GM21447 (cell line): ENCODE results near the gene WBP2.
"Not testable (repeated sequence)": the region's sequence is repeated elsewhere in the genome, so short reads cannot be mapped to it uniquely, and the experiment has no call there.

Source experiments
- ATAC-seq: cut with Tn5 transposase; IDR thresholded peaks from one replicate; pipeline ENCODE4 v1.9.1; 2021; ENCODE audit not compliant: unreplicated experiment

Gene WBP2

DNA sequence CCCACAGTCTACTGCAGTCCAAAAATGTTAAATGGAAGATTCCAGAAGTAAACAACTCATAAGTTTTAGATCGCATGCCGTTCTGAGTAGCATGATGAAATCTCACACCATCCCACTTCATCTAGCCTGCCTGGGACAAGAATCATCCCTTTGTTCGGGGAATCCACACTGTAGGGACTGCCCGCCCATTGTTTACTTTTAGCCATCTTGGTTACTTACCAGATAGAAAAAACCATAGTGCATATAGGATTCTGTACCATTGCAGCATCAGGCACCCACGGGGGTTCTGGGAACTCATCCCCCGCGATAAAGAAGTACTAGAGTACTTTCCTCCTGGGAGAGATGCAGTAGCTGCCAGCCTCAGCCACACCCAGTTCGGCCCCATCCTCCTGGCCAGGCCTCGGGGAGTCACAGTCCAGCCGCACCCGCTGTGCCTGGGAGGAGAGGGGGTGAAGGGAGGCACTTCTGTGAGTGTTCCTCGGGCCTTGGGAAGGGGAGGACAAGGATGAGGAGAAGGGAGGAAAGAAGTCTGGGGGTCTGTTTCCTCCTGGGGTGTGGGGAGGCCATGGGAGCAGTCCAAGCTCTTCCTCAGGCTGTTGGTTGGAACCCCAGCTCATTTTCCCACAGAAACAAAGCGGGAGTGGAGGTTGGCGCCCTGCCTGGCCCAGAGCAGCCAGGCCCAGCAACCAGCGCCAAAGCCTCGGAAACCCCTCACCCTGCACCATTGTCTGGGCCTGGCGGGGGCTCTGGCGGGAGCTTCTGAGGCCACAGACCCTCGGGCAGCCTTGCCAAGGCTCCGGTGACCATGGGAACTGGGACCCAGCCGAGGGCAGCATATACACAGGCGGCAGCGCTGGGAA lies 14.4 kb upstream of the WBP2 start:
- ATAC-seq: no peak

DNA sequence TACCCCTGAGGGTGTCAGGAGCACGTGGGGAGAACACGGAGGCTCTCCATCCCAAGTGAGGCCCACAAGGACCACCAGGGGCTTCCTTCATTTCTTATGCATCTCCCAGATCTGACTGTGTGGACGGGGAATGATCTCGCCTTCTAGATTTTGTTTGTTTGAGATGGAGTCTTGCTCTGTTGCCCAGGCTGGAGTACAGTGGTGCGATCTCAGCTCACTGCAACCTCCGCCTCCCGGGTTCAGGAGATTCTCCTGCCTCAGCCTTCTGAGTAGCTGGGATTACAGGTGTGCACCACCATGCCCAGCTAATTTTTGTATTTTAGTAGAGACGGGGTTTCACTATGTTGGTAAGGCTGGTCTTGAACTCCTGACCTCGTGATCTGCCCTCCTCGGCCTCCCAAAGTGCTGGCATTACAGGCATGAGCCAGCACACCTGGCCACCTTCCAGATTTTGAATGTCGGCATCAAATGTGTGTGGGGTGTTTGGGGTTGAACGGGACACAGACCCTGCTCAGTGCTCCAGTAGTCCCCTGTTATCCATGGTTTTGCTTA lies 13.7 kb upstream of the WBP2 start:
- not testable (repeated sequence) for ATAC-seq

DNA sequence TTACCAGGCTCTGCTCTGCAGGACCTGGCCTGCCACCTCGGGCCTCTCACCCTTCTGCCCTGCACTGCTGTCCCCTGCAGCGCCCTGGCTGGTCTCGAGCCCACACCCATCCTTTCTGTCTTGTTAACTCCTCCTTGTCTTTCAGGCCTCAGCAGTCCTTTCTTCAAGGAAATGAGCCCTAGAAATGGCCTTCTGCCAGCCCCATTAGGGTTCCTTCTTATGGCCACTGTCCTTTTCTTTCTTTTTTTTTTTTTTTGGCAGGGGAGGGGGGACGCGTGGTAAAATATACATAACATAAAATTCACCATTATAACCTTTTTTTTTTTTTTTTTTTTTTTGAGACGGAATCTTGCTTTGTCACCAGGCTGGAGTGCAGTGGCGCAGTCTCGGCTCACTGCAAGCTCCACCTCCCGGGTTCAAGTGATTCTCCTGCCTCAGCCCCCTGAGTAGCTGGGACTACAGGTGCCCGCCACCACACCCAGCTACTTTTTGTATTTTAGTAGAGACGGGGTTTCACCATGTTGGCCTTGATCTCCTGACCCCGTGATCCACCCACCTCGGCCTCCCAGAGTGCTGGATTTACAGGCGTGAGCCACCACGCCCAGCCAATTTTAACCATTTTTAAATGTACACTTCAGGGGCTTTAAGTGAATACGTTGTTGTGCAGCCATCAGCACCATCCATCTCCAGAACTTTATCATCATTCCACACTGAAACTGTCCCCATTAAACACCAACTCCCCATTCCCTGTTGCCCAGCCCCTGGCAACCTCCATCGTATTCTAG lies 10.5 kb upstream of the WBP2 start:
- not testable (repeated sequence) for ATAC-seq

DNA sequence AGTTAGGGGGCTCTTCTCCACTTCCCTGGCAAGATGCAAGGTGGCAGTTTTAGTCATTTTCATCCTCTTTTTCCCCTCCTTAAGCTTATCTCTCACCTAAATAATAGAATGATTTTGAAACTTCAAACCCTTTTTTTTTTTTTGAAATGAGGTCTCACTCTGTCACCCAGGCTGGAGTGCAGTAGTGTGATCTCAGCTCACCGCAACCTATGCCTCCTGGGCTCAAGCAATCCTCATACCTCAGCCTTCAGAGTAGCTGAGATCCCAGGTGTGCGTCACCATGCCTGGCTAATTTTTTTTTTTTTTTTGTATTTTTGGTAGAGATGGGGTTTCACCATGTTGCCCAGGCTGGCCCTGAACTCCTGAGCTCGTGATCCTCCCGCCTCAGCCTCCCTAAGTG lies 9.8 kb upstream of the WBP2 start:
- ATAC-seq: not testable (repeated sequence)

DNA sequence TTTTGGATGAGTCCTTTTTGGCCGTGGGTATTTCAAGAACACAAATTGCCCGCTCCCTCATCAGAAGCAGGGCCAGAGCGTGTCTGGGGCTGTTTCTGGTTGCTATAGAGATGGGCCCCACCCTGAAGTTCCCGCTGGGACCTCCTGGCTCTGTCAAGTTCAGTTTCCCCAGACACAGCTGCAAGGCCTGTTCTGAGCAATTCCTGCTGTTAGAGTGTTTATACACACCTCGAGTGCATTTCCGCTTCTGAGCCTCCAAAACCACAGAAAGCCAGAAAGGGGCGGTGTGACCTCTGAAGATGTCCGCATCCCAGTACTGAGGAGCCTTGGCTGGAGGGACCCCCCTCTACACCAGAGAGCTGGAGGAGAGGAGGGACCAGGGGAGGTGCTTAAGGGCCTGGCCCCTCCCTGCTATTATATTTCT lies 9.3 kb upstream of the WBP2 start:
- peak; percentile 93 for ATAC-seq

DNA sequence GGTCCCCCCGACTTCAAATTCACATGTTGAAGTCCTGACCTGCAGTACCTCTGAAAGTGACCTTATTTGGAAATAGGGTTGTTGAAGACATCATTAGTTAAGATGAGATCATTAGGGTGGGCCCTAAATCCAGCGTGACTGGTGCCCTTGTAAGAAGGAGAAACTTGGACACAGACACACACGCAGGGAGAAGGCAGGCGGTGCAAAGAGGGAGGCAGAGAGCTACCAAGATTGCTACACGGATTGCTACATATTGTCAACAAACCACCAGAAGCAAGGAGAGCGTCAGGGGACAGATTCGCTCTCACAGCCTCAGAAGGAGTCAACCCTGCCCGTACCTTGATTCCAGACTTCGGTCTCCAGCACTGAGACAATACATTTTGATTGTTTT lies 6.8 kb upstream of the WBP2 start:
- no peak for ATAC-seq

DNA sequence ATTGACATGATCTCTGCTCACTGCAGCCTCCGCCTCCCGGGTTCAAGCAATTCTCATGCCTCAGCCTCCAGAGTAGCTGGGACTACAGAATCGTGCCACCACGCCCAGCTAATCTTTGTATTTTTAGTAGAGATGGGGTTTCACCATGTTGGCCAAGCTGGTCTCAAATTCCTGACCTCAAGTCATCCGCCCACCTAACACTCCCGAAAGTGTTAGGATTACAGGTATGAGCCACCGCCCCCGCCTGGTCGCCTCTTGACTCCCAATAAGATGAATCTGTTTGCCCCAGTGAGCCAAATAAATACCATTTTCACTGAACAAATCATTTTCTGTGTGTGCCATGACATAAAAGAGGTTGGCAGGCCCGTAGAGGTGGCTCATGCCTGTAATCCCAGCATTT lies 4.2 kb upstream of the WBP2 start:
- not testable (repeated sequence) for ATAC-seq

DNA sequence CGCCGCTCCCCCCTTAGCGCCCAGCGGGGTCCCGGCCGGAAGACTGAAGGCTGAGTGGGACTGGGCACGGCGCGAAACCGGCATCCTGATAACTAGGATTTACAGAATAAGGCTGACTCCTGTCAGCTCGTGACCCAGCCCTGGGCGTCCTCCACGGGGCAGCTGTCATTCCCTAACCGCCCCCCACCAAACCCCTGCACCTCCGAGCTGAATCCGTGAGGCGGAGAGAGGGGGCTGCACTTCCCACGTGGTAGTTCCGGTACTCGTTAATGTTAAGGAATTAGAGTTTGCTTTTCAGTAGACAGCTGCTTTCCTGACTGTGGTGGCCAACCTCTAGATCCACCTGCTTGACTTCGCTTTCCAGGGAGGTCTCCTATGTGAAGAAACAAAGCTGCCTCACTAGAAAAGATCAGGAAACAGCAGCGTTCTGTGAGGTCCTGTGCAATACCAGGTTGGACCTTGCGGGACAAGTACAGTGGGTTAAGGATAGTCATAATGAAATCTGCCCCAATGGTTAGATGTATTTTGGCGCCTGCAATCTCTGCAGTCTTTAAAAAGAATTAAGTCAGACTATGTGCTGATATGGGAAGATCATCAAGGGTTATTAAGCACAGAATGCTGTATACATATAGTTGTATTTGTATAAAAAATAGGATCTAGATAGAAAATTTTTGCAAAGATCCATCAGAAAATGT lies 1.1 kb upstream of the WBP2 start:
- no peak for ATAC-seq

DNA sequence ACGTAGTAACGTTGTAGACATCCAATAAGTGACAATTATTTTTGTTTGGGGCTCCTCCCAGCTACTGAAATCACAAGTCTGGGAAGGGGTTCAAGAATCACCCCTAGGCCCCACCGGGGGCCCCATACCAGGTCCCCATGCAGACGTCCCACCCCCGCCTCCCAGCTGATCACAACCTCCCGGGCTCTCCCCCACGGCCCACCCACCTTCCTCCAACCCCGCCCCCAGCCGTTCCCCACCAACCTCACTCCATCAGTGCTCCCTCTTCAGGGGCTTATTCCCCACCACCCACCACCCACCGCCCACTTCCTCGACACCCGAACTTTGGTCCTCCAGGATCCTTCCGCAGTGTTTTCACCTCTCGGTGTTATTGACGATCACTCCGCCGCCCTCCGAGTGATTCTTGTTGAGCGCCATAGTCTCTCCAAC lies 240 bp downstream of the WBP2 start:
- no peak for ATAC-seq

DNA sequence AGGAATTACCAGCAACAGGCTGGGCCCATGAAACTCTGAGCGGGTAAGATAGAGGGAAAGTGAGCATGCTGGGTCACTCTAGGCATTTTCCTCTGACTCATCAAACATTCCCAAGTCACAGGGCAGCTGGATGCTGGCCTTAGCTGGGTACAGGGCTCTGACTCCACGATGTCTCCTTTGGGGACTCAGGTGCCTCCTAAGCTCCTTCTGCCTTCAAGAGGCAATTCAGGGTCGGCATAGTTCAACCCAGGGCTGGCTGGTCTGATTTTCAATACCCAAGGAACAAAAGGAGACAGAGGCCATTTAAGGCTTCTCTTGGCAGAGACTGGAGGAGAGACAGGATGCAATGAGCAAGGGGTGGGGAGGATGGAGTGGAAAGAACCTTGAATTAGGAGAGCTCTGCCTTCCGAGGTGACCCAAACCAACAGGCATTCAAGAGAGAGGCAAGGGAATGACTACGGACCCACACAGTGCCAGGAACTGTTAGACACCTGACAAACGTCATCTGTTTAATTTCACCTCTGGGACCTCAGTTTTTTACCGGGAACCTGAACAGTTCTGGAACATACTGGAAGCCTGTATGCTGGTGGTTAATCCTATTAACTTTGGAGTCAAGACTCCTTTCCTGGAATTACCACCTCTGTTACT lies 910 bp downstream of the WBP2 start:
- no peak for ATAC-seq

DNA sequence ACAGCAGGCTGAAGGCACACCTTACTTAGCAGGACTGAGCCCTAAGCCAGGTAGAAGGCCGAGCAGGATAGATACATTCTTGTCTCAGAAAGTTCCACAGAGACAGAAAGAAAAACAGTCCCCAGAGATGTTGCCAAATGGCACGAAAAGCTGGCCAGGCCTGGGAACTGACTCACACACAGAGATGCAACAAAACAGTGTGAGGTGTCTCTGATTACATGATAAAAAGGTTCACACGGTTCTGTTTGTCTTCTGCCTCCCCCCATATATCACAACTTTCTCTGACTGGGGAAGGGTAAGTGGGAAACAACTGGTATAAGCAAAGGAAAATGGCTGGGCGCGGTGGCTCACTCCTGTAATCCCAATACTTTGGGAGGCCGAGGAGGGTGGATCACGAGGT lies 1.7 kb downstream of the WBP2 start:
- no peak for ATAC-seq

DNA sequence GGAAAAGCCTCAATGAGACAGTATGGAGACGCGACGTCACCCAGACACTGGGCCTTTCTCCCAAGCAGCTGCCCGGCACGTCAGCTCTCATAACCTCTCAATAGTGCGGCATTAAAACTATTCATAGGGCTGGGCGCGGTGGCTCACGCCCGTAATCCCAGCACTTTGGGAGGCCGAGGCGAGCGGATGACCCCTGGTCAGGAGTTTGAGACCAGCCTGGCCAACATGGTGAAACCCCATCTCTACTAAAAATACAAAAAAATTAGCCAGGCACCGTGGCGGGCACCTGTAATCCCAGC lies 3.5 kb downstream of the WBP2 start:
- ATAC-seq: not testable (repeated sequence)

DNA sequence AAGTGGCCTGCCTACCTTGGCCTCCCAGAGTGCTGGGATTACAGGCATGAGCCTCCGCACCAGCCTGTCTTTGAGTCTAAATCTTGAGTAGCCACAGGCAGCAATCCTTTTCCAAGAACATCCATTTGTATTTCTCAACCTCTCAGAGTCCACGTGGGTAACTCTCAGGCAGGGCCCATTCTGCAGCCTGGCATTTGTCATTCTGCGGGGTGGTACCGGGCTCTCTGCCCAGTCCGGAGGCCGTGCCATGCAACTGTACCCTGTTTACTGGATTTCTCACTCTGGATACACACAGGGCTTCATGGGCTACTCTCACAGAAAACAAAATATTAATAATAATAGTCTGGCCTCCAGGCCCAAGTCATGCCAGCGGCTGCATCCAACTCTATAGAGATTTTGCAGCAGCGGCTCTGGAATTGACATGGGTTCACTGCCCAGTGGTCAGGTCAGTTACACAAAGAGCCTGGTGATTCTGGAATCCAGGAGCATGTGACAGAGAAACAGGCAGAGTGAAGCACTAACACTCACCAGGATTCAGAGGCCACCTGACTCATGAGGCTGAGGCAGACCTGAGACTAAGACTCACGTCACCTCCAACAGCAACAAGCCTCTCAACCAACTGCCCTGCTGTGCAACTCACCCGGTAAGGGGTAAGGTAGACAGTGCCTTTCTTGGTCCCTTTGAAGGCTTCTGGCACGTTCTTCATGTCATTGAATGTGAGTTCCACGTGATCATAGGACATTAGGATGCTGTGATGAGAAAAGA lies 4.0 kb downstream of the WBP2 start:
- ATAC-seq: no peak

DNA sequence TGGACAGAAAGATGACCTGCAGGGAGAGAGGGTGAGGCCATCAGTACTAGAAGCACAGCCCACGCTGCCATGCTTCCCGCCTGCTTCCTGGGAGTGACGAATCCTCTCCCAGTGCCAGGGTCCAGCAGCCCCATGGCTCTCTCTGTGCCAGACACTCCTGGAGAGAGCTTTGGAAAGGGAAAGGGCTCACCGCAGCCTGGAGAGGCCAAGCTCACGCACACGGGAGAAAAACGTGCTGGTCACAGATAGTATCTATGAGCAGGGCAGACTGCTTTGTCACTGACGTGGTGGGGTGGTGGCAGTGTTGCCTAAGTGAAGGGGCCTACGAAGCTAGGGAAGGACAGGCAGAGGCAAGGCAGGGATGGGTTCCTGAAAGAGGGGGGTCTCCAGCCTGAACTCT lies 5.4 kb downstream of the WBP2 start:
- no peak for ATAC-seq

DNA sequence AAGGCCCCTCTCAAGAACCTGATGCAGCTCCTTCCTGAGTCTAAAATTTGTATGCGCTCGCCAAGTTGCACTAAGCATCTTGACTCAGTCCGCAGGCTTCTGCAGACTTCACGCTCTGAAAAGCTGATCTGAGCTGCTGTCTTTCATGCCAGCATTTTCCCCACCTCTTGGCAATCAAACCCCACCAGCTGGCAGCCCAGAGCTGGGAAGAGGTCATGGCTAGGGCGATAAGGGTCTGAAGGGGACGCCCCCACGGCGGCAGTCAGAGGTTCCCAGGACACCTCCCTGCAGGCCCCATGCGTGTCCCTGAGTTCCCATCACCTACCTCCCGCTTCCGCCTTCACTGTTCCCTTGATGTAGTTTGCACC lies 5.9 kb downstream of the WBP2 start:
- ATAC-seq: no peak

DNA sequence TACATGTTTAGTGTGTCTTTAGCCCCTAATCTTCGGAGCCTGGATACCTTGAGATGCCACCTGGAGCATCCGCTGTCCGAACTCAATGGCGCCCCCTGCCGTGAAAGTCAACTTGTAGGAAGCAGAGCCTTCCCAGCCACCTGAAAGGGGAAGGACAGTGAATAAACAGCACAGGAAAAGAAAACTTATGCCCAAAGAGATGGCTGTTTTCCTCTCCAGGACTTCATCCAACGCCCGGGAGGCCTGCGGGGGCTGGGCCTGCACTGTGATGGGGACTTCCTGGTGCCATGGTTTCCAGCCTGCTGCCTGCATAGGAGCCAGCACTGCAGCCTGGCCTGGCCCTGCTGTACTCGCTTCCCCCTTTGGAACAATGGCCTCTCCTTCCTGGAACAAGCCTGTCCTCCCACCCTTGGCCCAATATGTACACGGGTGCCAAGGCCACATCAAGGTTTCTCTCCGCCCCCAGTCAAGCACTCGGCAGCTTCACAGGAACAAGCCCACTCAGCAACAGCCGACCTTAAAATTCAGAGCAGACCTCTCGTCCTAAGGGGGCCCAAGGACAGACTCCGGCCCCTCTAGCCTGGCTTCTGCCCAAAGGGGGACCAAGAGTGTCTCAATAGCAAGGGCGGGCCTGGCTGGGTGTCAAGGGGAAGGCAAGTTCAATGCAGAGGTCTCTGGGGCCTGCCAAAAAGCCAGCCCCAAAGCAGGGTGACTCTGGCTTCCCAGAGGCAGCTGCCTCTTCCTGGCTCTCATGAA lies 6.4 kb downstream of the WBP2 start:
- ATAC-seq: no peak

DNA sequence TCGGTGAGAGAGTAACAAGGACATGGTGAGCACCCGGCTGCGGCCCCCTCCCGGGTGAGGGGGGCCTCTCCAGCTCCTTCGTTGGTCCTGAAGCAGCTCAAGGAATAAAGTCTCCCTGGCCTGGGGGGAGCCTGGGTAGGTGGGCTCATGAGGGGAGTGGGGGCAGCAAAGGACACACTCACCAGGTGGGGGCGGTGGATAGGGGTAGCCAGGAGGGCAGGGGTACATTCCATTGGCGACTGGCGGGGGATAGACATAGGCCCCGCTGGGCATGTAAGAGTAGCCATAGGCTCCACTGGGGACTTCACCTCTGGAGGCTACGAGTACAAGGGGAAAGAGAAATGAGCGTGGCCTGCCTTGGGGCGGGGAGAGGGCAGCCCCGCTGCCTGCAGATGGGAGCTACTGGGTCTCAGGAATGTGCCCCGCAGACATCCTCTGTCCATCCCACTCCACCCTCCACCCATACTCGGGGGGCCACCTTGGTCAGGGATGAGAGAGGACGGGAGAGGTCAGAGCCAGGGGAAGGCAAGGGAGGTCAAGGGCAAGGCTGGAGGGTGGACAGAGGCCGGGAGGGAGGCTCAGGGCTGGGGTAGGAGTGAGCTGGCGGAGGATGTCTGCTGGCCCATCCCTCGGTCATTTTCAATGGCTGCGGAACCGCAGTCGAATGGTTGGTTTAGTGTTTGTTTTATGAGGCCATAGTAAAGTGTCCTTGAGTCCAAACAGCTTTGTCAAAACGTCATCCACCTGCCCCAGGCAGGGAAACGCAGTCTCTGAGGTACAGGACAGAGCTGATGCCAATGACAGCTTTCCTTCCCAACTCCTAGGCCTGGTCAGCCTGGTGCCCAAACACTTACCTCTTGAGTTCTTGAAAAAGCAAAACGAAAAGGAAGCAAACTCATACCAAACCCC lies 7.3 kb downstream of the WBP2 start:
- ATAC-seq: no peak
